GM21529 (cell line): ENCODE data around the gene NLGN1.
"Not testable (repeated sequence)": the region's sequence is repeated elsewhere in the genome, so short reads cannot be mapped to it uniquely, and the experiment has no call there.

Source experiments
- ATAC-seq: cut with Tn5 transposase; IDR thresholded peaks from one replicate; pipeline ENCODE4 v1.9.1; 2021; ENCODE audit not compliant: unreplicated experiment

NLGN1 gene

DNA sequence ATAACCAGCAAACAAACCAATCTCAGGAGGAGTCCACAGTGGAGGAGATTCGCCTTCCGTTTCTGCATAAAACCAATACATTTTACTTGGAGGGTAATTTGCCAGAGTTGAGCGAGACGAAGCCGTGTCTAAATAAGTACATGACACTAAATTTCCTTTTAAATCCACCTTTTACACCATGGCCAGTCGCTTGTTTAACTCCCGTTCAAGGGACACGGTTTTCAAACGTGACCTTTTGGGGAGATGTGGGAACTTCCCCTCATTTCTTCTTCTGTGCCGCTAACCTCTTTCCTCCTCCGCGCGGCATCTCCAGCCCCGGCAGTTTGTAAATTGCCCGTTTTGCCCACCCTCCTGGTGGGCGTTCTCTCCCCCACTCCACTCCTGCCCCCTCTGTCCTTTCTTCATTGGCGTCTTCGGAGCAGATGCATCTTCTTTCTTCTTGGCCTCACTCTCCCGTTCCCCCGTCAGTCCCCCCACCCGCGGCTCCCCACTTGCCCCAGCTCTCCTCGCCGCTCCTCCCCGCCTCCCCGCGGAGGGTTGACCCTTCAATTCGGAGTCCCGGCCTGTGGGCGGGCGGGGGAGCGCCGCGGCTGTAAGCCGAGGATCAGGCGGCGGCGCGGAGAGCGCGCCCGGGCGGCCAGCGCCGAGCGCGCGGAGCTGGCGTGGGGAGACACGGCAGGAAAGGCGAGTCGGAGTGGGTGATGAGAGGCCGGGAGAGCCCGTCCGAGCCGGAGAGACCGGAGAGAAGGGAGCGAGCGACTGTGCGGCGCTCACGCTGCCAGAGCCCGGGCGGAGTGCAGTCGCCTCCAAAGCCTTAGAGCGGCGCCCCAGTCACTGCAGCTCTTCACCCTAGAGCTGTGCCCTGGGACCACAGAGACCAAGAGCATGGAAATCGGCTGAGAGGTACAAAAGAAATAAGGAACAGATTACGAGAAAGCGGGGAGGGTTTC, at the start of gene NLGN1:
NLGN1 (plus strand) TSS at position 584 of the 950 bp plus-strand sequence.
- ATAC-seq = no peak

DNA sequence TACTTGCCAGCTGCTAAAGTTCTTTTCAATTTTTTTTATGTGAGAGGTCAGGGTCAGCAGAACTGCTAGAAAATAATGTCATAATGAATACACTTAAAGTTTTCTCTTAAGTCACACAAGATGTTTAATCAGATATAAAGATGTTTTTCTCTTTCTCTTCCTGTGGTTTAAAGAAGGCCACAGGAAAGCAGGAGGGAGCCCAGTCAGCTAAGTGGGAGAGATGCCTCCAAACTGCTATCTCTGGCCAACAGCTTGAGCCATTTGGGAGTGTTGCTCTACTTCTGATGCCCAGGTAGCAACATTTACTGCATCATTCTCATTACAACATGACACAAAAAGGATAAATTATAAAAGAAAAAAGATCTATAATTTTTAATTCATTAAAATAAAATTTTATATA, 45.7 kb upstream of the NLGN1 start:
- ATAC-seq = no peak

DNA sequence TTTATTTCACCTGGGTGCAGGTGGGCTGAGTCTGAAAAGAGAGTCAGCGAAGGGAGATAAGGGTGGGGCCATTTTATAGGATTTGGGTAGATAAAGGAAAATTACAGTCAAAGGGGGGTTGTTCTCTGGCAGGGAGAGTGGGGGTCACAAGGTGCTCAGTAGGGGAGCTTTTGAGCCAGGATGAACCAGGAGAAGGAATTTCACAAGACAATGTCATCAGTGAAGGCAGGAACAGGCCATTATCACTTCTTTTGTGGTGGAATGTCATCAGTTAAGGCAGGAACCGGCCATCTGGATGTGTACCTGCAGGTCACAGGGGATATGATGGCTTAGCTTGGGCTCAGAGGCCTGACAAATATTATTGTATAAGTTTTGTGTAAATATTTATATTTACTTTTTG, 44.4 kb upstream of the NLGN1 start:
- not testable (repeated sequence) for ATAC-seq

DNA sequence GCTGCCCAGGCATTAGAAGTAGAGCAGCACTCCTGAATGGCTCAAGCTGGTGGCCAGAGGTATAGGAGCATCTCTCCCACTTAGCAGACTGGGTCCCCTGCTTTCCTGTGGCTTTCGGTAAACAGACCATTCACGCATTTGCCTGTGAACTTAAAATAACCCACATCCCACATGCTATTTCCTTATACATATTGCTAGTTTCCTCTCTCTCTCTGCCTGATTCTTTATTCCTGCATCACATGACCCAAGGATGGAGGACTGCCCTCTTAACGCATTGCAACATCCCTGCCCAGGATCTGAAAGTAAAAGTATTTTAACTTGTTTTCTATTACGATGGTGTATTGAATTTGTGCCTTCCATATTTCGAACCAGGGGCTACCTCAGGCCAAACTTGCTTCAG, 43.4 kb upstream of the NLGN1 start:
- ATAC-seq = no peak

DNA sequence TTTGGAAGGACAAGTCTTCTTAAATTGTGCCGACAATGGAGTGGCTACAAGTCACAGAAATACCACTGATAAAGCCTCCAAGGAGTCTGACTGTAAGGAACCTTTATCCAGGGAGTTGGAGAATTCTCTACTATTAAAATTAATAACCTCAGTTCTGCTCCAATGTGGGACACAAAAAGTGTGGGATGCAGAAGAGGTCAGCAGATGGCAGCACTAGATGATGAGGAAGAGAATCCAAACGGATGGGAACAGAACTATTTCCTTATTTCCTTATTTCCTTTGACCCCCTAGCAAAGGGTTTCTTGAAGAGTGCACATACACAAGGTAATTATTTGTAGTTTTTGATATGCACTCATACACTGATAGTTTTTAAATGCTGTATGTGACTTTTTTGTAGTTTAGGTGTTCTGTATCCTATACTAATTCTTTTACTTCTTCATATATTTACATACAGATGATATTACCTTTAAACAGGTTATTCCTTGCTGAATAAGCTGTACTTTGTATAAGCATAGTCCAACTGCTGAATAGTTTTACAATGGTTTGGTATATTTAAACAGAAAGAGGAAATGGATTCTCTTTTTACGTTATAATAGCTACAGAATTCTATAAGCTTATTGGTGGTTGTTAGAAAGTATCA, 25.6 kb upstream of the NLGN1 start:
- no peak for ATAC-seq

DNA sequence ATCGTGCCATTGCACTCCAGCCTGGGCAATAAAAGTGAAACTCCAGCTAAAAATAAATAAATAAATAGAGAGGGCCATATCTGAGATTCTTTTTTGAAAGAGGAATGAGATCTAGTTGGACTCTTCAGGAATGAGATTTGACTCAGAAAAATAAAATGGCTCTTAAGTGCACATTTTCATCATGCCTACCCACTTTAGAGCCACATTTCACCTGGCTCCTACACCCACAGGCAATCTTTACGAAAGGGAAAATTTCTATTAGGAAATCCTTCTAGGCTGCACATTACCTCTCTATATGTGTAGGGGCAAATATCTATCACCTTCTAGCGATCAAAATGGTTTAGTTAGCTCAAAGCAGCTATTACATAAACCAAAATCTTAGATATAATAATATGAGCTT, 16.9 kb upstream of the NLGN1 start:
- no peak for ATAC-seq

DNA sequence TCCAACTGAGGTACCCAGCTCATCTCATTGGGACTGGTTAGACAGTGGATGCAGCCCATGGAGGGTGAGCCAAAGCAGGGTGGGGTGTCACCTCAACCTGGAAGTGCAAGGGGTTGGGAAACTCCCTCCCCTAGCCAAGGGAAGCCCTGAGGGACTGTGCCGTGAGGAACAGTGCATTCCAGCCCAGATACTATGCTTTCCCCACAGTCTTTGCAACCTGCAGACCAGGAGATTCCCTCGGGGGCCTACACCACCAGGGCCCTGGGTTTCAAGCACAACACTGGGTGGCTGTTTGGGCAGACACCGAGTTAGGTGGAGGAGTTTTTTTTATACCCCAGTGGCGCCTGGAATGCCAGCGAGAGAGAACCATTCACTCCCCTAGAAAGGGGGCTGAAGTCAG, 15.6 kb upstream of the NLGN1 start:
- not testable (repeated sequence) for ATAC-seq

DNA sequence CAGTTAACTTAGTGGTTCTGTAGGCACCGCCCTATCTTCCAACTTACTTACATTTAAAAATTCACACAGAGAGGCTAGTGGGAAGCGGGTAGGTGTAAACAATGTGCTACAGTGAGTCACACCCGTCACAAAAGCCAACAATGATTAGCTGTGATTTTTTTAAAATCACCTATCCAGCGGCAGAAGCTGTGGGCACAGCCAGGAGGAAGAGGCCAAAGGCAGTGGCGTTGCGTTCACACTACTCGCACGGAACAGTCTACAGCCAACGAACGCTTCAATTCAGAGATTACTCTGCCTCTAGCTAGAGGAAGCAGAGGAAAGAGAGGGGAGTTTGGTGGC, 2.5 kb upstream of the NLGN1 start:
- peak; percentile 29 for ATAC-seq

DNA sequence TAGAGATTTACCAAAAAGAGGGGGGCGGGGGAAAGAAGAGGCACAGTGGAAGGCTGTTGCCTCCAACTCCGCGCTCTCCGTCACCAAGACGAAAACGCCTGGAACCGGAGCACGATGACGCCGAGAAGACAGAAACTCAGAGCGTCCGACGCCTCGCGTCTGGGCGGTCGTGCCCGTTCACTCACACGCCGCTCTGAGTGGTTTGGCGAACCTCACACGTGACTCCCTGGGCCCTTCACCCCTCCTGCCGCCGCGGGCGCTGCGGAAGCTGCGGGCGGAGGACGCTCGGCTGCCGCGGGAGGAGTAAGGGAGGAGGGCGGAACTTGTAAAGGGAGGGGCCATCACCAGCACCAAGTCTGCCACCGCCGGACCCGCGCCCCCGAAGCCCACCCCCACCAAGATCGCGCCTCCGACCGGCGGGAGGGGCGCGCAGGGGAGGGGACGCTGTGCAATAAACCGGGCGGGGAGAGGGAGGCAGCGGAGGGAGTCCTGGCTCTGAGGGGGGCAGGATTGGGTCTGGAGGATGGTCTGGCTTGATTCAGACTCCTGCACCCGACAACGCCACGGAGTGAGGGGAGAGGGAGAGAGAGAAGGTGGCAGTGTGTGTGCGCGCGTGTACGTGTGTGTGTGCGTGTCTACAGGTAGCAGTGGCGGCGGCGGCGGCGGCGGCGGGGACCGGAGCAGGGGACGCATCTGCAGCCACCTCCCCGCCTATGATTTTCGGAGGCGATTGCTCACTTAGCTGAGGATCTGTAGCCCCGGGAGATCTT, 1.9 kb upstream of the NLGN1 start:
- ATAC-seq = peak; percentile 87

DNA sequence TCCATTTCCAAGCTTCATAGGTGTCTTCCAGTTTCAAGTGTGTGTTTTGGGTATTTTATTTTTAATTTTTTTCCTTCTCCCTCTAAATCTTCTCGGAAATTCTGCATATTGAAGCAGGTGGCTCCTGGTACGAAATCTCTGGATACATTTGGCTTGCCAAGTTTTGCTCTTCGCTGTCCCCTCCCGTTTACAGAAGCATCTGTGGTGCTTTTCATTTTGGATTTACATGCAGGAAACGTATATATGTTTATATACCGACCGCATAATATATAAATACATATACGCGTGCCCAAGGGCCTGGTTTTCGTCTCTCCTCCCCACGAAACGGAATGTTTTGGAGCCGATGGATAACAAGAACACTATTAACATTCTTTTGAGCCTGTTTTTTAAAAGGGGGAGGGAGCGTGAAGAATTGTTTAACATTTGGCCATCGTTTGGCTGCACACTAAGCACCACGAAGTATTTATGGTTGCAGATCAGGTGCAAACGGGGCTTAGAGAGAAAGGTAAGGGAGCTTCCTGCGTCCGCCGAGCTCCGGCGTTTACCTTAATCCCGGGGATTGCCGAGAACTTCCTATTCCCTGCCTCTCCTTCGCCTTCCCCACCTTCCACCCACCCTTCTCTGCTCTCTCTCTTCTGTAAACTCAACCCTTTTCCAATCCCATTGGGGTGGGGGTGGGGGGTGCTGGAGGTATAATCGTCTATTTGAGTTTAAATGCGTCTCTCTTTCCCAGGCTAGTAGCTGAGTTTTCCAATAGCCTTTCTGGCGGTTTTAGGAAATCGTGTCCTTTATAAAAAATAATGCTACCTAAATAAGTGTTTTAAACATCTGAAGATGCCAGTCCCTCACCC, 1.1 kb upstream of the NLGN1 start:
- ATAC-seq = no peak

DNA sequence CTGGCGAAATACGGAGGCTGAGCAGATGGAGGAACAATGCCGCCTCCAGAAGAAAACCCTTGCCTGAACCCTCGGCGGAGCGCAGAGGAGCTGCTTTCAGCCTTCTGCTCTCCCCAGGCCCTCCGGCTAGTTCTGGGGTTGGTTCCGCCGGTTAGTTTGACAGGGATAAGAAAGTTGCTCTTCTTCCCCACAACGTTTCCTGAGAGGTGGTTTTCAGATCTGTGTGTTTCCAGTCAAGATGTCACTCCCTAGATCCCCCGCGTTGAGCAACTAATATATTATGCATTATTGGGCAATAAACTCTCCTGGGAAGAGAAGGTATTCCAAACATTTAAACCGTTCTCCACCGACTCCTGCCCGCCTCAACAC, 551 bp downstream of the NLGN1 start:
- no peak for ATAC-seq

DNA sequence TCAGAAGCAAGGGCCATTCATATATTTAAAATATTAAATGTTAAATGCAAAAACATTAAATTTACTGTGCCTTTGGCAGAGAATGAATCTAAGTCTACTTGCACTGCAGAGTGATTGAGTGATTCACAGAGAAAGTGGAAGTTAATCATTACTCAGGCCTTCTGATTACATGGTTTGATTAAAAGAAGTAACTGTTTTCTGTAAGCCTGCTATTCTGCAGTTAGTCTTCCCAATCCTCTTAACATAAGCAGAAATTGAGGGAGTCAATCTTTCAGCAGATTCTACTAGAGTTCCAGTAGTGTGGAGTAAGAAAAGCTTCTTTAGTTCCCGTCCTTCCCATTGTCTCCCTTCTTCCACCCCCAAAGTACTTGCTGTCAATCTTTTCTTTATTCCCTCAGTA, 1.5 kb downstream of the NLGN1 start:
- ATAC-seq = no peak

DNA sequence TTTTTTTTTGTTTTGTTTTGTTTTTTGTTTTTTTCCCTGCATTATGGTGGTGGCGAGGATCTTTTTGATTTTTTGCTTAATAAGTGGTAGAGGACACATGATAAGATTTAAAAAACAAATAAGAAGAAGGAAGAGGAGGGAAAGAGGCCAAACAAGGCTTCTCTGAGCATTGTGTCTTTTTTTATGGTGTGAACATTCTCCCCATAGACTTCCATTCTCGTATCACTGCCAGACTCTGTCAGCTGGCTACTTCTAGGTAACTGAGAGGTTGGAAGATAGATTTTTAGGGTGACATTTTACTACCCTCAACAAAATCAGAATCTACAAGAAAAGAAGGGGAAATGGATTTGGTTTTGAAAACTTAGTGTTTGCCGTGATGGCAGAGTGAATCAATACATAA, 3.8 kb downstream of the NLGN1 start:
- ATAC-seq = no peak

DNA sequence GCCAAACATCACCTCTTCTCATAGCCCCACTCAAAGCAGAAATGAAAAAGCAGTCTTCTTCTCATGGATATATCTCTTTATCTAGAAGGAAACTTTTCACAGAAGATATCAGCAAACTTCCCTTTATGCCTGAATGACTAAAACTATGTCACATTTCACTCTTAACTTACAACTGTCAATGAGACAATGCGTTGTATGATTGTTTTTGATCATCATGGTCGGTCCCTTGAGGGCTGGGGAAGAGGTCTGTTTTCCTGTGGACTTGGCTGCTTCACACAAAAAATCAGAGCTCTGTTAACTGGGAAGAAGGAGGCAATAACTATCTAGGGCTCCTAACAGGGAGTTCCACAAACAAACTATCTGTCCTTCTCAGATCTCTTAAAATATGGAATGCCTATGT, 5.1 kb downstream of the NLGN1 start:
- ATAC-seq = no peak

DNA sequence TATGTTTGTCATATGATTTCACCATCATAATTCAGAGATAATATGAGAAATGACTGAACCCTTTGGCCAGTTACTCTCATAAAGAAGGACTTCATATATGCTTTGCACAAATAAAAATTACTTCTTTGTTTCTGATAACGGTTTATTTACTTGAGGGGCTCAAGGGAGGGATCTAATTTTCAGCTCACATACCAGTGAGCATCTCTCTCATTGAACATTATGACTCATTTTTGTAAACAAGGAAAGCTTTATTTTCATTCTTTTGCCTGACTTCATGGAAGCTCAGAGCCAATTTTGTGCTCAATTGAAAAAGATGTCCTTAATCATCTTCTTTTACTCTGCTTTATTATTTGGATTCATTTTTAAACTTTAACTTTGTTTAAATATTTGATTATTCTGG, 5.8 kb downstream of the NLGN1 start:
- no peak for ATAC-seq

DNA sequence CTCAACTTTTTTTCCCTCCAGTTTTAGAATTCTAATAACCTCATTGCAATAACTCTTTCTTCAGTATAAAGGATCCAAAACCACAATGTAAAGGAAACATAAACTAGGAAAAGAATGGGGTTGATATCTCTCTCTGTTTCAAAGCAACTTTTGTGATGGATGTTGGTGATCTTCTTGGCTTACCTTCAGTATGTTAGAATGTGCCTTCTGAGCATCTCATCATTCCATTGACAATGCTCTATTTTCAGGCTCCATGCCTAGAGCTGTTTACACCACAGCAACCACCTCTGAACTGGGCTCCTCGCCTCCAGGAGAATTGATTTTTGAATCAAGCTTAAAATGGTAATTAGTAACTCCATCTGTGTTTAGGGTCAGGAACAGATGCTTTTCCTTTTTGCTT, 6.6 kb downstream of the NLGN1 start:
- ATAC-seq = no peak

DNA sequence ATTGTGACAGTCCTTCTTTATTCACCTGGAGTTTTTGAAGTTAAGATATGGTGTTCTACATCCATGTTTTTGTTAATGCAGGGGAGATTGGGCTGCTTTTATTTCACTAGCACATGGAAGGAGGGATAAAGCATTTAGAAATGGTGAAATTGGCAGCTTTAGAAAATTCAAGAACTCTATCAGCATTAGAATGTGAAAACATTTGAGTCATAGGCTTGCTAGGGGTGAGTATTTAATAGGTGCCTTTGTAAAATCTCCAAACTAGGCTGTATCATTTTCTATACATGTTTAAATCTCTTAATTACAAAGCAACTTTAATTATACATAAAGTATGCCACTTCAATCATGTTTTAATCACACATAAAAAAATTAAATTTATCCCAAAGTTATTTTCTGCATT, 12.9 kb downstream of the NLGN1 start:
- no peak for ATAC-seq

DNA sequence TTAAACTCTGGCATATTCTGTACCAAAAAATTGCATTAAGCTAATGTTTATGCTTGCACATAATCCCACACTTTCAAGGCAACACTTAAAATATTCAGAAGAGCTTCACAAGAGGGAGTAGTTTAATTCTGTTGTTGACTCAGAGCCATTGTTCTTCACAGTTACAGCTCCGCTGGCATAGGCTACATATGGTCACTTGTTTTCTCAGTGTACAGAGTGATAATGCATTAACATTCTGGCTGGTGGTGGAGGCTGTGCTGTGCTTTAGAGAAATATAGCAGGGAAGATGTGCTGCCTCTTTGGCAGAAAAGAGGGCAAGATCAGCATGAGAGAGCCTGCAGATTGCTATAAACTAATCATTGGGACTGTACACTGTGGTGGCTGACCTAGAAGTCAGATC, 13.3 kb downstream of the NLGN1 start:
- ATAC-seq = no peak

DNA sequence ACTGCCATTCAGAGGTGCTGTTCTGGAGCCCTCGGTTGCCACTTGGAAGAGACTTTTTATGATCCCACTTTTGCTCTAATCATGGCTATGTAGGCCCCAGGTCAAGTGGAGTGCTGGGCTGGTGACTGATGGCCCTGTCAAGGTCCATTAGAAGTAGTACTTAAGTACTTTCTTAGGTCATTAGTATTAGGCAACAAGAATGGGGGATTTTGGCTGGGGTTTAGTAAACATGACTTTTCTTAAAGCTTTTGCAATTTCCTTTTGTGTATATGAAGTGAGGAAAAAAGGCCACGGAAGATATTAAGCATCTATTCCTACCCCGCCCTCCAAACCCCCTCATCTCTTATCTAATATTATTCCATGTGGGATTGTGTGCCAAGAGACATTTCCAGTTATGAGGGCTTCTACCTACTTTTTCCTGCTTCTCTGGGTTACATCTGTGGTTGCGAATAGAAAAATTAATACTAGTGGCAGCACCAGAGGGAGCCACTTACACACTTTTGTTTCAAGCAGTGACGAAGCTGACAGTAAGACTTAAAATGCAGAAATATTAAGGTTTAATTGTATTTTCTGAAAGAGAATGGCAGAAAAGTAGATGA, 13.9 kb downstream of the NLGN1 start:
- no peak for ATAC-seq

DNA sequence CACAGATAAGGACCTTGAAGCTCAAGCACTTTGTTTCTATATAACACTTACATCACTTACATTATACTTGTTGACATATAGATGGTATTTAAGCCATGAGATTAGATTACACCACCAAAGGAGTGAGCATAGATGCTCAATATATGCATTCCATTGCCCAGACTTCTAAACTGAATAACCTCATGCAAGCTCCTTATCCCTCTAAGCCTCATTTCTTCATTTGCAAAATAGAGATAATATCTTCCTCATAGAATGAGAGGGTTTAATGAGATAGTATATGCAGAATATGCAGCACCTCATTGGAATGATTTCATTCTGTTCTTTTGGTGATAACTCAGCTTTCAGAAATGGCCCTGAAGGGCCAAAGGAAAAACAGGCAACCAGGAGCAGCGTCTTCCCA, 18.5 kb downstream of the NLGN1 start:
- no peak for ATAC-seq

DNA sequence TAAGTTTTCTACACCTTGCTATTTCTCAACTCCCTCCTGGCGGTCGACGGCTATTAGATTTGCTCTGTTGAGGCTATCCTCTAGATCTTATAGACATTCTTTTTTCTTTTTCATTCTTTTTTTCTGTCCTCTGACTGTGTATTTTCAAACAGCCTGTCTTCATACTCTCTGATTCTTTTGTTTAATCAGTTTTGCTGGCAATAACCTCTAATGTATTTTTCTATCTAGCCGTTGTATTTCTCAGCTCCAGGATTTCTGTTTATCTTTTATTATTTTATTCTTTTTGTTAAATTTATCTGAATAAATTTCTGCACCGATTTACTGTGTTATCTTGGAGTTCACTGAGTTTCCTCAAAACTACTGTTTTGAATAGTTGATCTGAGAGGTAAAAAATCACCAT, 31.5 kb downstream of the NLGN1 start:
- no peak for ATAC-seq
